ENCODE results near the gene BEST1. TPM values are rescaled to one million over a fixed set of nuclear protein-coding genes. Genes with fewer than 3 reads are reported as not detected.

BEST1 gene
- total RNA-seq = 1.4 and 21.9 TPM in 2 replicates

DNA sequence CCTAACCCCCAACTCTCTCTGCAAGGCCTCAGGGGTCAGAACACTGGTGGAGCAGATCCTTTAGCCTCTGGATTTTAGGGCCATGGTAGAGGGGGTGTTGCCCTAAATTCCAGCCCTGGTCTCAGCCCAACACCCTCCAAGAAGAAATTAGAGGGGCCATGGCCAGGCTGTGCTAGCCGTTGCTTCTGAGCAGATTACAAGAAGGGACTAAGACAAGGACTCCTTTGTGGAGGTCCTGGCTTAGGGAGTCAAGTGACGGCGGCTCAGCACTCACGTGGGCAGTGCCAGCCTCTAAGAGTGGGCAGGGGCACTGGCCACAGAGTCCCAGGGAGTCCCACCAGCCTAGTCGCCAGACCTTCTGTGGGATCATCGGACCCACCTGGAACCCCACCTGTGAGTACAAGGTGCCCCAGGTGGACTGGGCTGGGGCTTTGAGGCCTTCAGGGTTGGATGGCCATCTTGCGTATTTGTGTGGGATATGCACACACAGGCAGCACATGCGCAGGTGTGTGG lies at the start of gene BEST1:
Gene BEST1 (plus strand): TSS at position 317 of the 513 bp plus-strand sequence. CDS start 1,456 bp downstream, outside the sequence.

DNA sequence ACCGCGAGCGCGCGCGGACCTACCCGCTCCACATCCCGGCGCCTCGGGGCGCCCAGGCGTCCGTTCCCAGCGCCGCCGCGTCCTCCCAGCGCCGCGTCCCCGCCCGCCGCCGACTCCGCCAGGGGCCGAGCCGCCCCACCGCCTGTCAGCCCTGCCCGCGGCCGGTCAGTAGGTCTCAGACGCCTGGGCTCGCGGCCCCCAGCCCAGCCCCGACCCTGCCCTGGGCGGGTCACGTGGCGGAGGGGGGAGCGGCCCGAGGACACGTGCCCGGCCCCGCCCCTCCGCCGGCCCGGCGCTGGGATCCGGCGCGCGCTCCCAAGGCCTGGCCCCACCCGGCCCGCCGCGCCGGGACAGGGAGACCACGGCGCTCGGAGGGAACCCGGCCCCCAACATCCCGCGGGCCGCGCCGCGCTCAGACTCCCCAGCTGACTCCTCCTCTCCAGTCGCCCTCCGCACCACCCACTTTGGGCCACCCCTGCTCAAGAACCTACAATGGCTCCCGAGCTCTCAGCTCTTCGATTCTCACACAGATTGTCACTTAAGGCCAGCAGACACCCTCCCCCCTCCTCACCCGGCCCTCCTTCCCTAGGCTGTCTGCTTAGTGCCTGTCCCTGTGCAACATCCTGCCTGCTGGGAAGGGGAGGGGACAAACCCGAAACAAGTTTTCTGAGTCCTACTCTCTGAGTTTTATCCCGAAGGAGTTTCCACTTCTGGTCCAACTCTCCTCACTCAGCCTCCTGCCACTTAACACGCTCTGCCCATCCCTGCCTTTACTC lies 32.6 kb upstream of the BEST1 start, which contains the start of gene RAB3IL1:
Gene RAB3IL1 (minus strand): TSS at position 233 of the 776 bp plus-strand sequence. CDS start 199 bp downstream, at position 34.

DNA sequence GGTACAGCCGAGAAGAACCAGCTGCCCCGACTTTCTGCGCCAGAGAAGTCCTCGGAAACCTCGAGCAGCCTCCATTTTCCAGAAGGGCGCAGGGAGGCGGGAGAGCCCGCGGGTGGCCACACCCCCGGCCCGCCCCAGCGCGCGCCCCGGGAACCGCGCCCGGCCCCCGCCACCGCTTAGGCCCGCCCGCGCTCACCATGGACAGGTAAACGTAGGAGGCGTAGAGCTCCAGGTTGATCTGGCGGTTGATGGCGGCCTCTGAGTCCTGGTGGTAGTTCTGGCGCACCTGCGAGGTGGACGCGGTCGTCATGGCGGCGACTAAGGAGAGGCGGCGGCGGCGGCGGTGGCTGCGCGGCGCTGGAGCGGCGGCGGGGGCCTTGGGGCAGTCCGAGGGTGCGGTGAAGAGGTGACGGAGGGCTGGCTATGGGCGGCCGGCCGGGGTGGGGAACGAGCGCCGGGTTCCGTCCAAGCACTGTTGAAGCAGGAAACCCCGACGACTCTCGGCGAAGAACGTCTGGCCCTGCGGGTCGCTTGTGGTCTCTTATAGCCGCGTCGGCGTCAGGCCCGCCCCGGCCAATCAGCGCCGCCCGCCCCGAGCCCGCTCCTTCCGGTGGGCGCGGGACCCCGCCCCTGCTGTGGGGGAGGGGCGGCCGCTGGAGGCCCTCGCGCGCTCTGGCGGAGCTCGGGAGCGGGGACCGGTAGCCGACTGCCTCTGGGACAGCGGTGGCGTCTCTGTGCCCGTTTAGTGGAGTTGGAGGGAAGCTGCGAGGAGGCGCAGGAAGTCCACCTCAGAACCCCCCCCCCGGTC lies 17.2 kb downstream of the BEST1 start, which contains the start of gene FTH1:
Gene FTH1 (minus strand): TSS at position 519 of the 808 bp plus-strand sequence. CDS start 209 bp downstream, at position 310.

Small RNAs within 50 kb of the gene (small RNA-seq; reads per million reads assigned to genes)
- not detected for gene RNU6-1243P (ENCODE audit: low replicate concordance)

Other genes with a start within 250 kb of the BEST1 start
- gene MYRF, start 197.7 kb upstream of the BEST1 start, total RNA-seq = 6.4 and 39.2 TPM in 2 replicates
- 46.7 and 77.5 TPM in 2 replicates for gene TMEM258, start 157.8 kb upstream of the BEST1 start, total RNA-seq
- gene FEN1, start 157.4 kb upstream of the BEST1 start, total RNA-seq = 13.3 and 76.2 TPM in 2 replicates
- gene FADS1, start 133.3 kb upstream of the BEST1 start, total RNA-seq = 159 and 497 TPM in 2 replicates
- gene FADS2, start 122.1 kb upstream of the BEST1 start, total RNA-seq = 385 and 1,439 TPM in 2 replicates
- gene FADS3, start 58.8 kb upstream of the BEST1 start, total RNA-seq = 58.4 and 131 TPM in 2 replicates
- gene RAB3IL1, start 32.8 kb upstream of the BEST1 start, total RNA-seq = 2.7 and 14.0 TPM in 2 replicates
- gene FTH1, start 17.3 kb downstream of the BEST1 start, total RNA-seq = 282 and 5,455 TPM in 2 replicates
- 7.9 and 87.9 TPM in 2 replicates for gene INCENP, start 173.7 kb downstream of the BEST1 start, total RNA-seq
- not detected in 2 replicates for gene SCGB1D1, start 239.9 kb downstream of the BEST1 start, total RNA-seq

All from placental pericyte (primary cell).